Measurements from ENCODE around the gene S1PR2.

DNA sequence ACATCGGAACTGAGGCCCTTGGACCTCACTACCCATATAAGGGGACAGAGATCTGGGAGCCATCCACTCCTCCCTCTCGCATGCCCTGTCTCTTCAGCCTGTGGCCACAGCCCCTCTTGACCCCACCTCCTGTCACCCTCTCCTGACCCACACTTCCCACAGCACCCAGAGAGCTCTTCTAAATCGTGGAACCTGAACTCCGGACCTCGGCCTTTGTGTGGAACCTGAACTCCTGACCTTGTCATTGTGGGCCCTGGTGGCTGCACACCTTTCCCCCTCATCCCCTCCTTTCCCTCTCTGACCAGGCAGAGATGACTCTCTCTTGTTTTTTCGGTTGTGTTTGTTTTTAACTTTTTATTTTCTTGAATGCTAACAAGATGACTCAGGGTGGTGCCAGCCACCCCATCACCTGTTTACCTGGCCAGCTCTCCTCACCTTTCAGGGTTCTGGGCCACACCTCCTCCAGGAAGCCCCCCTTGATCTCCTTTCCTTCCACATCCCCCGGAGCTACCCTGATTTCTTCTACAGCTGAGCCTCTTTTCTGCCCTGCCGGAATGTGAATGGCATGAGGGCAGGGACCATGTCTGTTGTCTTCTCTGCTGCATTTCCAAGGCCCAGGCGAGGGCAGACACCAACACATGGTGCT lies 26.0 kb upstream of the S1PR2 start:
- TF ChIP-seq POLR2A (IDR thresholded peaks at IDR 0.05; ENCODE audit: low read length) (no peak), GATA1 (IDR thresholded peaks at IDR 0.05; ENCODE audit: low read depth, low read length) (no peak)
